Loucy (cell line): ENCODE measurements around the gene ADCY5.

ENCODE experiments used
- CTCF ChIP-seq: fragments of 200-600 bp; sonication (generic); conservative IDR thresholded peaks from 2 replicates; pipeline ENCODE4 v1.5.1; 2014; ENCODE audit warnings: mild to moderate bottlenecking, antibody characterized with exemption, low read length
- EZH2phosphoT487 ChIP-seq: fragments of 200-600 bp; IDR thresholded peaks from 2 replicates; pipeline ENCODE4 v1.6.1; 2018; ENCODE audit warnings: antibody characterized with exemption, mild to moderate bottlenecking, moderate library complexity, borderline replicate concordance

GRCh38 chr3:123344175-123344906, 104.5 kb downstream of the ADCY5 start:
- TF ChIP-seq CTCF (no peak), EZH2phosphoT487 (no peak)
